HCT116 (cell line): Measurements from ENCODE around the gene FSD2. TPM values are rescaled to one million over a fixed set of nuclear protein-coding genes. Genes with fewer than 3 reads are reported as not detected.

Source experiments
- ATAC-seq: fragments of 200-7000 bp; cut with Tn5 transposase; 2 replicates; pipeline ENCODE4 v1.9.1; 2020; ENCODE audit warnings: mild to moderate bottlenecking, moderate library complexity
- BruUV-seq: library from RNA; stranded (reverse); fragments of 400-500 nt; replicated peaks from 2 replicates; lab custom pipeline; 2021; lab: Mats Ljungman, UMichigan
- CTCF ChIA-PET: fragments of 300-600 bp; sonication (Branson Sonifier 250); formaldehyde crosslinking; loops from one replicate; lab custom pipeline; 2021; ENCODE audit warnings: antibody characterized with exemption; lab: Charles Lee
- POLR2A ChIA-PET: fragments of 300-600, 350-600 bp; sonication (Branson Sonifier 250); formaldehyde crosslinking; loops from one replicate; lab custom pipeline; 2021; ENCODE audit warnings: antibody characterized with exemption; lab: Charles Lee
- RAD21 ChIA-PET, 2 experiments: fragments of 300-600 bp; sonication (Branson Sonifier 250); formaldehyde crosslinking; loops; one replicate each; lab custom pipeline; 2023; ENCODE audit warnings: low total read pairs in 2 of 2; ENCODE audit not compliant: uncharacterized antibody in 2 of 2, unreplicated experiment in 2 of 2, low non-redundant PET in 1 of 2; lab: Charles Lee
- DNase-seq: peaks from one replicate; pipeline ENCODE4 v3.0.0-alpha.2; 2010; ENCODE audit warnings: low read depth, low spot score
- H2AFZ ChIP-seq: fragments of 200-600 bp; shearing (Covaris generic), sonication (generic); 2 replicates; pipeline ENCODE4 v1.6.1; 2017; ENCODE audit warnings: low read depth, mixed run types, mixed read lengths, antibody characterized with exemption, low read length; ENCODE audit not compliant: poor library complexity, severe bottlenecking
- H3K27ac ChIP-seq: 2 replicates; pipeline ENCODE4 v1.5.1; 2012; ENCODE audit warnings: low read depth, low read length
- H3K27me3 ChIP-seq: fragments of 200-600 bp; sonication (generic); 2 replicates; pipeline ENCODE4 v1.6.1; 2016; ENCODE audit warnings: mixed run types, low read length, mixed read lengths; ENCODE audit not compliant: insufficient read depth
- H3K36me3 ChIP-seq, 2 experiments: fragments of 200-500 bp in 1 of 2; fragments of 200-600 bp in 1 of 2; sonication (Bioruptor generic) in 1 of 2; sonication (generic) in 1 of 2; 2 replicates each; pipeline versions ENCODE4 v1.5.1 to v1.6.1; 2014 to 2016; ENCODE audit warnings: low read length in 2 of 2, inconsistent platforms in 1 of 2, mixed read lengths in 1 of 2, mixed run types in 1 of 2; ENCODE audit not compliant: insufficient read depth in 2 of 2, control insufficient read depth in 1 of 2
- H3K4me1 ChIP-seq, 2 experiments: fragments of 200-600 bp in 1 of 2; sonication (generic) in 1 of 2; 2 replicates each; pipeline versions ENCODE4 v1.5.1 to v1.6.1; 2012 to 2017; ENCODE audit warnings: low read length in 2 of 2, inconsistent platforms in 1 of 2, mild to moderate bottlenecking in 1 of 2, mixed read lengths in 1 of 2, mixed run types in 1 of 2, moderate library complexity in 1 of 2; ENCODE audit not compliant: insufficient read depth in 2 of 2, control insufficient read depth in 1 of 2
- H3K4me2 ChIP-seq: fragments of 200-600 bp; sonication (generic); 2 replicates; pipeline ENCODE4 v1.6.1; 2017; ENCODE audit warnings: mixed run types, low read length, mixed read lengths
- H3K4me3 ChIP-seq, 2 experiments: fragments of 200-600 bp in 1 of 2; sonication (generic) in 1 of 2; replicated peaks in 1 of 2; 2 replicates each; pipeline ENCODE4 v1.5.1; 2011 to 2016; ENCODE audit warnings: low read length in 2 of 2, control low read depth in 1 of 2, low read depth in 1 of 2, mild to moderate bottlenecking in 1 of 2, mixed read lengths in 1 of 2, mixed run types in 1 of 2
- H3K79me2 ChIP-seq: fragments of 200-600 bp; sonication (generic); 2 replicates; pipeline ENCODE4 v1.6.1; 2017; ENCODE audit warnings: mild to moderate bottlenecking, mixed run types, low read length, moderate library complexity, mixed read lengths; ENCODE audit not compliant: insufficient read depth
- H3K9ac ChIP-seq: fragments of 200-600 bp; sonication (generic); 2 replicates; pipeline ENCODE4 v1.6.1; 2016; ENCODE audit warnings: low read length, mixed read lengths
- H3K9me2 ChIP-seq: fragments of 200-600 bp; sonication (generic), shearing (Covaris generic); 2 replicates; pipeline ENCODE4 v1.6.1; 2017; ENCODE audit warnings: mixed run types, mild to moderate bottlenecking, moderate library complexity; ENCODE audit not compliant: insufficient read depth
- H3K9me3 ChIP-seq, 2 experiments: fragments of 200-500 bp in 1 of 2; fragments of 200-600 bp in 1 of 2; sonication (Bioruptor generic) in 1 of 2; sonication (generic) in 1 of 2; 2 replicates each; pipeline ENCODE4 v1.6.1; 2014 to 2017; ENCODE audit warnings: low read length in 2 of 2, mixed read lengths in 2 of 2, inconsistent platforms in 1 of 2, low read depth in 1 of 2, mild to moderate bottlenecking in 1 of 2, mixed run types in 1 of 2, moderate library complexity in 1 of 2; ENCODE audit not compliant: control insufficient read depth in 1 of 2, insufficient read depth in 1 of 2
- H4K20me1 ChIP-seq: fragments of 200-600 bp; sonication (generic), shearing (Covaris generic); 2 replicates; pipeline ENCODE4 v1.6.1; 2017; ENCODE audit warnings: mixed run types, mild to moderate bottlenecking, moderate library complexity; ENCODE audit not compliant: insufficient read depth
- CEBPB ChIP-seq: IDR thresholded peaks from 2 replicates; pipeline ENCODE4 v1.6.1; 2012; ENCODE audit warnings: low read depth
- ELF1 ChIP-seq: IDR thresholded peaks from 2 replicates; pipeline ENCODE4 v1.6.1; 2012; ENCODE audit warnings: low read depth, borderline replicate concordance
- FOSL1 ChIP-seq: IDR thresholded peaks from 2 replicates; pipeline ENCODE4 v1.6.1; 2012; ENCODE audit warnings: low read depth
- POLR2A ChIP-seq: IDR thresholded peaks from 2 replicates; pipeline ENCODE4 v1.7.0; 2011; ENCODE audit warnings: borderline replicate concordance; ENCODE audit not compliant: insufficient read depth, insufficient read length; ENCODE audit errors: extremely low read depth
- SIN3A ChIP-seq: IDR thresholded peaks from 2 replicates; pipeline ENCODE4 v1.6.1; 2012; ENCODE audit warnings: low read depth
- TCF7L2 ChIP-seq: IDR thresholded peaks from 2 replicates; pipeline ENCODE4 v1.7.0; 2011; ENCODE audit warnings: borderline replicate concordance, inconsistent platforms; ENCODE audit not compliant: insufficient read depth, insufficient read length; ENCODE audit errors: extremely low read depth
- YY1 ChIP-seq: IDR thresholded peaks from 2 replicates; pipeline ENCODE4 v1.6.1; 2011; ENCODE audit warnings: low read length, low read depth, moderate library complexity, mild to moderate bottlenecking; ENCODE audit not compliant: insufficient replicate concordance; ENCODE audit errors: extremely low read depth
- ZFX ChIP-seq: fragments of 450-650 bp; IDR thresholded peaks from 2 replicates; pipeline ENCODE4 v1.6.1; 2017
- ZNF274 ChIP-seq: fragments of 200-500 bp; sonication (Bioruptor generic); IDR thresholded peaks from 2 replicates; pipeline ENCODE4 v1.6.1; 2014; ENCODE audit warnings: mild to moderate bottlenecking, low read depth, low read length, inconsistent platforms
- intact Hi-C: fragments of 100-400 bp; cut with micrococcal nuclease; formaldehyde crosslinking; loops from 2 replicates; pipeline ENCODE4 v1.10.0; 2022
- total RNA-seq: library from RNA; stranded (reverse); gene quantifications from one replicate; pipeline ENCODE4 v1.2.1, GENCODE V29; 2021; ENCODE audit not compliant: unreplicated experiment
- TF ChIP-seq, protein P1 (sequence below): IDR thresholded peaks from 2 replicates; pipeline ENCODE4 v1.6.1; 2012; ENCODE audit warnings: low read depth

The FSD2 gene
- total RNA-seq, 1 experiment from 2014 or later = not detected

DNA sequence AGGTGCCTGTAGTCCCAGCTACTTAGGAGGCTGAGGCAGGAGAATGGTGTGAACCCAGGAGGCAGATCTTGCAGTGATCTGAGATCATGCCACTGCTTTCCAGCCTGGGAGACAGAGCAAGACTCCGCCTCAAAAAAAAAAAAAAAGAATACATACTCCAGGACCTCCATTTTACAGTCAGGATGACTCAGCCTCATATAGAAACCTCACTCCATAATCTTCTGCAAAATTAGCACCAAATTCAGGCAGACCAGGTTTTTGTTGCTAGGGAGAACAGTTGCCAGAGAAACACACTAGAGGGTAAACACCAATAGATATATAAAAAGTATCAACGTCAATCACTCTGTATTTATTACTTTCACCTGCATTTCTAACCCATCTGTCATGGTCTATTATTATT is 67.9 kb downstream of the FSD2 start:
- no TSS peak for BruUV-seq
- POLR2A ChIA-PET = interaction anchor here (1.3 kb wide), 1 partner anchor 12 kb away, joined by 6 read pairs; no protein-coding TSS in a partner anchor
- Histone ChIP-seq H3K36me3 (no peaks in the 10 kb centered on the region), H3K27ac (no peak overlapping the region), H2AFZ (no peak overlapping the region), H3K9me2 (no peaks in the 10 kb centered on the region), H3K4me2 (no peak overlapping the region), H3K79me2 (no peaks in the 10 kb centered on the region), H3K4me1 (peaks cover 6 to 13% of the 10 kb centered on the region in 2 experiments; a peak in 2 of 4 replicates), H4K20me1 (no peaks in the 10 kb centered on the region), H3K9me3 (no peaks in the 10 kb centered on the region), H3K27me3 (no peaks in the 10 kb centered on the region), H3K9ac (no peak overlapping the region), H3K4me3 (no peak overlapping the region)
- intact Hi-C loops = no loop called here
- RAD21 ChIA-PET = no interaction called here
- no peak for TF ChIP-seq ZNF274
- TF ChIP-seq ELF1 = no peak
- no peak for TF ChIP-seq CEBPB
- TF ChIP-seq TCF7L2 = no peak
- no peak for TF ChIP-seq ZFX
- TF ChIP-seq POLR2A = no peak
- TF ChIP-seq SIN3A = no peak
- DNase-seq (no peak), ATAC-seq (no peak)
- CTCF ChIA-PET = no interaction called here

DNA sequence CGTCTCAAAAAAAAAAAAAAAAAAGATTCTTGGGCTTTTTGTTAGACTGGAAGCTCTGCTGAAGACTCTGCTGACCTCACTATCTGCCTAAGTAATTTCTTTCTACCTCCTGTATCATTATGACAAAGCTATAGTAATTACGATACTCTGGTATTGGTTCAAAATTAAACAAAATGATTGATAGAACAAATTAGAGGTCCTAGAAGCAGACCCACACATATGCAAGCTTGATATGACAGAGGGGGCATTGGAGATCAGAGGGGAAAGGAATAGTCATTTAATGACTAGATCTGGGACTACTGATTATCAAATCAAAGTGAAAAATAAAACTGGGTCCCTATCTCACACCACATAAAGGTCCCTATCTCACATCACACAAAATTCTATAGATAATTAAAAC is 74.3 kb downstream of the FSD2 start:
- H3K27ac ChIP-seq = no peak overlapping the region
- no TSS peak for BruUV-seq
- H3K79me2 ChIP-seq = no peaks in the 10 kb centered on the region
- no peak overlapping the region for H2AFZ ChIP-seq
- TF ChIP-seq YY1 (no peak), FOSL1 (no peak)
- TF ChIP-seq, protein P1, sequence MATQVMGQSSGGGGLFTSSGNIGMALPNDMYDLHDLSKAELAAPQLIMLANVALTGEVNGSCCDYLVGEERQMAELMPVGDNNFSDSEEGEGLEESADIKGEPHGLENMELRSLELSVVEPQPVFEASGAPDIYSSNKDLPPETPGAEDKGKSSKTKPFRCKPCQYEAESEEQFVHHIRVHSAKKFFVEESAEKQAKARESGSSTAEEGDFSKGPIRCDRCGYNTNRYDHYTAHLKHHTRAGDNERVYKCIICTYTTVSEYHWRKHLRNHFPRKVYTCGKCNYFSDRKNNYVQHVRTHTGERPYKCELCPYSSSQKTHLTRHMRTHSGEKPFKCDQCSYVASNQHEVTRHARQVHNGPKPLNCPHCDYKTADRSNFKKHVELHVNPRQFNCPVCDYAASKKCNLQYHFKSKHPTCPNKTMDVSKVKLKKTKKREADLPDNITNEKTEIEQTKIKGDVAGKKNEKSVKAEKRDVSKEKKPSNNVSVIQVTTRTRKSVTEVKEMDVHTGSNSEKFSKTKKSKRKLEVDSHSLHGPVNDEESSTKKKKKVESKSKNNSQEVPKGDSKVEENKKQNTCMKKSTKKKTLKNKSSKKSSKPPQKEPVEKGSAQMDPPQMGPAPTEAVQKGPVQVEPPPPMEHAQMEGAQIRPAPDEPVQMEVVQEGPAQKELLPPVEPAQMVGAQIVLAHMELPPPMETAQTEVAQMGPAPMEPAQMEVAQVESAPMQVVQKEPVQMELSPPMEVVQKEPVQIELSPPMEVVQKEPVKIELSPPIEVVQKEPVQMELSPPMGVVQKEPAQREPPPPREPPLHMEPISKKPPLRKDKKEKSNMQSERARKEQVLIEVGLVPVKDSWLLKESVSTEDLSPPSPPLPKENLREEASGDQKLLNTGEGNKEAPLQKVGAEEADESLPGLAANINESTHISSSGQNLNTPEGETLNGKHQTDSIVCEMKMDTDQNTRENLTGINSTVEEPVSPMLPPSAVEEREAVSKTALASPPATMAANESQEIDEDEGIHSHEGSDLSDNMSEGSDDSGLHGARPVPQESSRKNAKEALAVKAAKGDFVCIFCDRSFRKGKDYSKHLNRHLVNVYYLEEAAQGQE = no peak
- ChIA-PET POLR2A (no interaction called here), RAD21 (no interaction called here), CTCF (no interaction called here)
- ATAC-seq = no peak
- H3K27me3 ChIP-seq = no peaks in the 10 kb centered on the region
- no peaks in the 10 kb centered on the region for H3K36me3 ChIP-seq
- H3K4me1 ChIP-seq = no peaks in the 10 kb centered on the region
- H3K4me3 ChIP-seq = no peak overlapping the region
- no peak for DNase-seq
- no peak overlapping the region for H3K4me2 ChIP-seq
- no peaks in the 10 kb centered on the region for H3K9me2 ChIP-seq
- H3K9me3 ChIP-seq = no peaks in the 10 kb centered on the region
- no peaks in the 10 kb centered on the region for H4K20me1 ChIP-seq
- H3K9ac ChIP-seq = no peak overlapping the region
- intact Hi-C loops = no loop called here
